IMR-90 (cell line): ENCODE data around the gene DOCK6. TPM values are rescaled to one million over a fixed set of nuclear protein-coding genes. Genes with fewer than 3 reads are reported as not detected.

Experiments
- ATAC-seq: fragments of 200-7000 bp; cut with Tn5 transposase; 2 replicates; pipeline ENCODE4 v1.9.1; 2020; ENCODE audit warnings: low read depth, mild to moderate bottlenecking, moderate library complexity
- BruUV-seq: library from RNA; stranded (reverse); fragments of 400-500 nt; replicated peaks from 2 replicates; lab custom pipeline; 2021; lab: Mats Ljungman, UMichigan
- CTCF ChIA-PET: fragments of 300-600 bp; formaldehyde crosslinking; extraction: SDS; loops from one replicate; lab custom pipeline; 2021; ENCODE audit warnings: antibody characterized with exemption; lab: Yijun Ruan, JAX
- POLR2A ChIA-PET: fragments of 300-600 bp; sonication (Branson Sonifier 250); formaldehyde crosslinking; loops from one replicate; lab custom pipeline; 2022; ENCODE audit warnings: antibody characterized with exemption; ENCODE audit not compliant: unreplicated experiment; lab: Charles Lee
- DNase-seq: peaks from one replicate; pipeline ENCODE4 v3.0.0; 2013
- H2AFZ ChIP-seq: replicated peaks from 2 replicates; pipeline ENCODE3; 2013; ENCODE audit warnings: low read length, mild to moderate bottlenecking; ENCODE audit not compliant: poor library complexity
- H2AK5ac ChIP-seq: 2 replicates; pipeline ENCODE4 v1.6.1; 2013; ENCODE audit warnings: low read depth, low read length, inconsistent platforms
- H2AK9ac ChIP-seq: replicated peaks from 2 replicates; pipeline ENCODE3; 2013; ENCODE audit warnings: mild to moderate bottlenecking, low read depth, low read length, moderate library complexity; ENCODE audit not compliant: poor library complexity
- H2BK120ac ChIP-seq: 2 replicates; pipeline ENCODE4 v1.6.1; 2013; ENCODE audit warnings: low read depth, low read length, inconsistent platforms
- H2BK15ac ChIP-seq: 3 replicates; pipeline ENCODE4 v1.6.1; 2013; ENCODE audit warnings: low read depth, low read length, inconsistent platforms
- H2BK20ac ChIP-seq: 2 replicates; pipeline ENCODE4 v1.6.1; 2013; ENCODE audit warnings: low read depth, mild to moderate bottlenecking, inconsistent platforms, low read length, moderate library complexity
- H2BK5ac ChIP-seq: 2 replicates; pipeline ENCODE4 v1.6.1; 2013; ENCODE audit warnings: mild to moderate bottlenecking, low read depth, low read length, inconsistent platforms; ENCODE audit not compliant: poor library complexity, severe bottlenecking
- H3K14ac ChIP-seq: replicated peaks from 2 replicates; pipeline ENCODE4 v1.6.1; 2013; ENCODE audit warnings: low read depth, low read length, inconsistent platforms
- H3K18ac ChIP-seq: 2 replicates; pipeline ENCODE4 v1.6.1; 2013; ENCODE audit warnings: low read depth, low read length, control low read depth
- H3K23ac ChIP-seq: 2 replicates; pipeline ENCODE4 v1.6.1; 2013; ENCODE audit warnings: low read depth, low read length, inconsistent platforms
- H3K27ac ChIP-seq: 2 replicates; pipeline ENCODE4 v1.5.1; 2013; ENCODE audit warnings: mild to moderate bottlenecking, control low read depth, low read length; ENCODE audit not compliant: insufficient read depth
- H3K27me3 ChIP-seq: 2 replicates; pipeline ENCODE4 v1.6.1; 2013; ENCODE audit warnings: low read length; ENCODE audit not compliant: control insufficient read depth, insufficient read depth
- H3K36me3 ChIP-seq: 2 replicates; pipeline ENCODE4 v1.6.1; 2013; ENCODE audit warnings: low read length, mixed read lengths; ENCODE audit not compliant: control insufficient read depth, insufficient read depth
- H3K4ac ChIP-seq: 2 replicates; pipeline ENCODE4 v1.6.1; 2013; ENCODE audit warnings: low read depth, low read length, inconsistent platforms
- H3K4me1 ChIP-seq: 2 replicates; pipeline ENCODE4 v1.6.1; 2013; ENCODE audit warnings: low read length, mixed read lengths; ENCODE audit not compliant: control insufficient read depth, insufficient read depth
- H3K4me2 ChIP-seq: 2 replicates; pipeline ENCODE4 v1.6.1; 2013; ENCODE audit warnings: low read depth, mild to moderate bottlenecking, control low read depth, low read length, moderate library complexity
- H3K4me3 ChIP-seq: 2 replicates; pipeline ENCODE4 v1.5.1; 2013; ENCODE audit warnings: low read depth, mild to moderate bottlenecking, control low read depth, low read length, moderate library complexity; ENCODE audit not compliant: insufficient read depth
- H3K56ac ChIP-seq: 2 replicates; pipeline ENCODE4 v1.6.1; 2013; ENCODE audit warnings: low read length, inconsistent platforms; ENCODE audit not compliant: insufficient read depth; ENCODE audit errors: extremely low read depth
- H3K79me1 ChIP-seq, 2 experiments: 2 replicates each; pipeline ENCODE4 v1.6.1; 2013; ENCODE audit warnings: low read length in 2 of 2, inconsistent platforms in 1 of 2, low read depth in 1 of 2
- H3K9ac ChIP-seq: 2 replicates; pipeline ENCODE4 v1.6.1; 2013; ENCODE audit warnings: low read depth, low read length, control low read depth
- H3K9me1 ChIP-seq: 2 replicates; pipeline ENCODE4 v1.6.1; 2013; ENCODE audit warnings: low read length, inconsistent platforms; ENCODE audit not compliant: insufficient read depth
- H3K9me3 ChIP-seq: 2 replicates; pipeline ENCODE4 v1.6.1; 2013; ENCODE audit warnings: low read length; ENCODE audit not compliant: control insufficient read depth, insufficient read depth
- H4K20me1 ChIP-seq: 2 replicates; pipeline ENCODE4 v1.6.1; 2013; ENCODE audit warnings: low read length, inconsistent platforms; ENCODE audit not compliant: insufficient read depth
- H4K5ac ChIP-seq: 2 replicates; pipeline ENCODE4 v1.6.1; 2013; ENCODE audit warnings: mild to moderate bottlenecking, low read depth, low read length, control low read depth
- H4K8ac ChIP-seq, 2 experiments: 2 replicates each; pipeline ENCODE4 v1.6.1; 2013; ENCODE audit warnings: low read depth in 2 of 2, low read length in 2 of 2, control low read depth in 1 of 2, inconsistent platforms in 1 of 2
- H4K91ac ChIP-seq: 2 replicates; pipeline ENCODE4 v1.6.1; 2013; ENCODE audit warnings: low read depth, low read length, inconsistent platforms; ENCODE audit not compliant: insufficient read depth
- CEBPB ChIP-seq: IDR thresholded peaks from 2 replicates; pipeline ENCODE4 v1.6.1; 2012; ENCODE audit warnings: low read depth, low read length, improper control_type of control experiment
- FOS ChIP-seq: fragments of 150-350 bp; IDR thresholded peaks from 2 replicates; pipeline ENCODE4 v1.6.1; 2016; ENCODE audit warnings: low read depth, low read length
- WGBS, 2 experiments: methylation state at CpG; one replicate each; pipeline versions ENCODE4 v1.1.5 to v1.1.7; 2013; ENCODE audit warnings: missing lambda C conversion rate in 2 of 2; ENCODE audit not compliant: insufficient read length in 1 of 2; ENCODE audit errors: extremely low coverage in 2 of 2; 5-methylcytosine and 5-hydroxymethylcytosine counted together
- dilution Hi-C: fragments of 300-500 bp; cut with HindIII; formaldehyde crosslinking; loops from one replicate; pipeline ENCODE4 v1.14.3; 2018; ENCODE audit warnings: low sequenced_read_pairs; ENCODE audit not compliant: unreplicated experiment
- in situ Hi-C: fragments of 300-500 bp; cut with MboI; formaldehyde crosslinking; loops from 3 replicates; pipeline ENCODE4 v1.14.3; 2019; ENCODE audit warnings: low sequenced_read_pairs, inconsistent platforms, mixed read lengths
- intact Hi-C: fragments of 100-400 bp; cut with micrococcal nuclease; formaldehyde crosslinking; loops from 2 replicates; pipeline ENCODE4 v1.10.0; 2022
- polyA plus RNA-seq, 3 experiments: library from polyadenylated mRNA; depleted of rRNA; stranded (reverse); fragments of >200 nt; gene quantifications; 2 replicates each; pipeline ENCODE4 v1.2.3, GENCODE V29; 2012; ENCODE audit warnings: low replicate concordance in 1 of 3
- total RNA-seq: library from RNA; depleted of rRNA; stranded (reverse); fragments of >200 nt; gene quantifications from 2 replicates; pipeline ENCODE4 v1.2.3, GENCODE V29; 2012
- TF ChIP-seq, protein P1 (sequence below): fragments of 150-350 bp; IDR thresholded peaks from 2 replicates; pipeline ENCODE4 v1.6.1; 2017; ENCODE audit warnings: mild to moderate bottlenecking, antibody characterized with exemption, low read length, low read depth

DOCK6 gene
- total and polyA plus RNA-seq, 2 of the 4 experiments (the other 2 are of a cell fraction) = 5.0 to 18.4 TPM

DNA sequence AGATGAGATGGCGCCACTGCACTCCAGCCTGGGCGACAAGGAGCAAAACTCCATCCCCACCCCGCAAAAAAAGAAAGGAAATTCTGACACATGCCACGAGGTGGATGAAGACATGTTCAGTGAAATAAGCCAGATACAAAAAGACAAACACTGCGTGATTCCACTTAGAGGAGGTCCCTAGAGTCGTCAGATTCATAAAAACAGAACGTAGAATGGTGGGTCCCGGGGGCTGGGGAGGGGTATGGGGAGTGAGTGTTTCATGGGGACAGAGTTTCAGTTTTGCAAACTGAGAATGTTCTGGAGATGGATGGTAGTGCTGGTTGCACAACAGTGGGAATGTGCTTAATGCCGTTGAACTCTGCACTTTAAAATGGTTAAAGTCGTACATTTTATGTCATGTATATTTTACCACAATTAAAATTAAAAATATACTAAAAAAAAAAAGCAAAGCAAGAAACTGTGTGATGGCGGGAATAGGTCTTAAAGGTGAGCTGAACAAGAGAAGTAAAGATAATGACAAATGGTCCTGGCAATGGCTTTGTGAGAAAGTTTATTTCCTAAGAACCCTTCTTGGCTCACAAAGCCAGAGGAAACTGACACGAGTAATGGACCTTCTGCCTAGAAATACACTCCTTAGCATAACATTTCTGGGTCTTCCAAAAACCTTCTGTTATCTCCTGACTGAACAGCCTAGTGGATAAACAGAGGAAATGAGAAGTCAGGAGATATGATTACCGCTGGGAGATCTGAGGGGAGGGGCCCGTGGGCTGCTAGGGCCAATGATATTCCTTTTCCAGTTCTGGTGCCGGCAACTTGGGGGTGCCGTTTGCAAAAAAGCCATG lies 102.5 kb downstream of the DOCK6 start:
- H2BK20ac ChIP-seq = peak overlapping the region; percentile 20; the same call in 1 of the 2 replicates
- H2AK5ac ChIP-seq = peak overlapping the region; percentile 15; the same call in 1 of the 2 replicates
- peaks cover 13% of the 10 kb centered on the region for H3K4me1 ChIP-seq
- H3K14ac ChIP-seq = peak overlapping the region; percentile 80
- no peak for TF ChIP-seq FOS
- TF ChIP-seq CEBPB = peak; percentile 88
- TF ChIP-seq, protein P1, sequence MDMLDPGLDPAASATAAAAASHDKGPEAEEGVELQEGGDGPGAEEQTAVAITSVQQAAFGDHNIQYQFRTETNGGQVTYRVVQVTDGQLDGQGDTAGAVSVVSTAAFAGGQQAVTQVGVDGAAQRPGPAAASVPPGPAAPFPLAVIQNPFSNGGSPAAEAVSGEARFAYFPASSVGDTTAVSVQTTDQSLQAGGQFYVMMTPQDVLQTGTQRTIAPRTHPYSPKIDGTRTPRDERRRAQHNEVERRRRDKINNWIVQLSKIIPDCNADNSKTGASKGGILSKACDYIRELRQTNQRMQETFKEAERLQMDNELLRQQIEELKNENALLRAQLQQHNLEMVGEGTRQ = peak; percentile 39
- H4K91ac ChIP-seq = no peak overlapping the region; the same call in 1 of the 2 replicates
- 13% methylated on average over 2 of the region's 16 CpGs; no CpG with 5 or more reads in 1 of the 2 experiments for WGBS, 2 experiments
- no TSS peak for BruUV-seq
- intact Hi-C loops = no loop called here
- peak overlapping the region; percentile 82 for H2BK120ac ChIP-seq
- peak overlapping the region; percentile 81 for H4K5ac ChIP-seq
- H4K20me1 ChIP-seq = no peaks in the 10 kb centered on the region
- CTCF ChIA-PET = interaction anchor here (0.6 to 0.7 kb wide), 3 partner anchors 18 to 44 kb away, joined by 3 to 4 read pairs (median 3); no protein-coding TSS in a partner anchor
- peak overlapping the region; percentile 78 for H3K27ac ChIP-seq
- in situ Hi-C loops = no loop called here
- no peak overlapping the region for H2BK15ac ChIP-seq
- H3K9ac ChIP-seq = peak overlapping the region; percentile 27; the same call in 1 of the 2 replicates
- peaks cover 8% of the 10 kb centered on the region; the same call in 1 of the 2 replicates for H3K9me1 ChIP-seq
- H3K18ac ChIP-seq = peak overlapping the region; percentile 93
- H3K4me3 ChIP-seq = no peak overlapping the region
- H3K4me2 ChIP-seq = peak overlapping the region; percentile 86
- no peaks in the 10 kb centered on the region for H3K27me3 ChIP-seq
- peak overlapping the region in 1 of 2 experiments; percentile 82; a peak in 2 of 4 replicates for H4K8ac ChIP-seq
- peak overlapping the region; percentile 93 for H2BK5ac ChIP-seq
- H3K4ac ChIP-seq = peak overlapping the region; percentile 31; the same call in 1 of the 2 replicates
- peaks cover 2 to 20% of the 10 kb centered on the region in 2 experiments; a peak in 2 of 4 replicates for H3K79me1 ChIP-seq
- POLR2A ChIA-PET = no interaction called here
- H3K36me3 ChIP-seq = peaks cover 10% of the 10 kb centered on the region
- peak overlapping the region; percentile 4 for H2AFZ ChIP-seq
- H3K56ac ChIP-seq = peak overlapping the region; percentile 9; the same call in 1 of the 2 replicates
- H2AK9ac ChIP-seq = peak overlapping the region; percentile 60
- H3K23ac ChIP-seq = peak overlapping the region; percentile 77; the same call in 1 of the 2 replicates
- DNase-seq (peak; percentile 73), ATAC-seq (peak; percentile 31)
- dilution Hi-C loops = no loop called here
- no peaks in the 10 kb centered on the region; the same call in 1 of the 2 replicates for H3K9me3 ChIP-seq
